Measurements from ENCODE around the gene RPAP3.

Gene RPAP3

GRCh38 chr12:47705566-47706425, at the start of gene RPAP3:
RPAP3 (minus strand) TSS chr12:47706030; CDS start chr12:47702840, 3,190 bp downstream.
- peak; percentile 89 for DNase-seq (ENCODE audit: low spot score)

DNA sequence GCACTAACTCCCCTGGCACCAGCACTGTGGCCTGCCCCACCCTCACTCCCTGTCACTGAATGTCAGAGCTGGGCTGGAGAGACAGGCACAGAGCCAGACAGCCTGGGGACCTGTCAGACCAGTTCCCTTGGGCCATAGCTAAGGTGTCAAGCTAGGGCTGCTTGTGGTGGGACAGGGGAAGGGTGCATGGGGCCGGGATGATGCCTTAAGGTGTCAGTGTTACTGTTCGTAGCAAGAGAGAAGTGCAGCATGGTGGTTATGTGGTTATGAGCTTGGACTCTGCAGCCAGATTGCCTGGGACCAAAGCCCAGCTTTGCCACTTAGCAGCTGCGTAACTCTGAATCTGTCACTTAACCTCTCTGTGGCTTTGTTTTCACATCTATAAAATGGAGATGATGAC, 49.1 kb upstream of the RPAP3 start:
- DNase-seq (ENCODE audit: low spot score), result no peak

GRCh38 chr12:47754126-47754525, 48.3 kb upstream of the RPAP3 start:
- DNase-seq (ENCODE audit: low spot score), result no peak

DNA sequence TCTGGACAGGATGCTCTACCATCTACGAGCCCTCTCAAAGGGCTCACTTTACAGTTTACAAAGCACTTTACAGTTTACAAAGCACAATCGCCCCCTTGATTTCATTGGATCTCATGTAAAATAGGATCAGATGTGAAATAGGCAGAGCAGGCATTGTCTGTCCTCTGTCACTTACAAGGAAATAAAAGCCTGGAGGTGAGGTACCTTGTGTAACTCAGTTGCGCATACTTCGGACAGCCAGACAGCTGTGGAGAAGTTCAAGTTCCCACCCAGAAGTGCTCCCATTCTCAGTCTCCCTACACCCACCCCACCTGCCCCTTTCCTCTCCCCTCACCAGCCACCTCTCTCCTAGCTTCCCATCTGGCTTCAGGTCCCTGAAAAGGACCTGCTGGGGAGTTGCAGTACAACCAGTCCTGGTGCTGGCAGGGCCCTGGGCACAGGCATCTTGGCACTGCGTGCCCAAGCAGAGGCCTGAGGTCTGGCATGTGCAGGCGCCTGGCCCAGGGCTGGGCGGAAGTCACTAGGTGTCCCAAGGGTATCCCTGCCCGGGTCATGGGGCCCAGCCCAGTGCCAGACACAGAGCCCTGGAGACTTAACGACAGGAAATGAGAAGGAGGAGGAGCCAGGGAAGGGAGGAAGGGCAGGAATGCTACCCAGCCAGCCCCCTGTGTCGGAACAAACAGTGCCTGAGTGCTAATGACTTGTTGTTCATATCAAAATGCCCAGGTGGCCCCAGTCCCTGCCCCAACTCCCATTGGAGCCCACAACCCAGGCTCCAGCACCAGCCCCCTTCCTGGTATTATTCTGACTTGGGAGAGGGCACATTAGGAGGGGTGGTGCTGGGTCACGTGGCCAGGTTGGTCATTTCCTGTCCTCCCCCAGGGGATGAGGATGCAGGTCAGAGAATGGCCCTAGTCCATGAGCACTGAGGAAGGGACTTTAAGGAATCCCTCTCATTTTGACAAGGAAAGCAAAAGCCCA, 47.5 kb upstream of the RPAP3 start:
- DNase-seq (ENCODE audit: low spot score), result peak; percentile 73

- DNase-seq (ENCODE audit: low spot score), result peak; percentile 51
Measured at GRCh38 chr12:47752552-47752951, 46.7 kb upstream of the RPAP3 start.

DNA sequence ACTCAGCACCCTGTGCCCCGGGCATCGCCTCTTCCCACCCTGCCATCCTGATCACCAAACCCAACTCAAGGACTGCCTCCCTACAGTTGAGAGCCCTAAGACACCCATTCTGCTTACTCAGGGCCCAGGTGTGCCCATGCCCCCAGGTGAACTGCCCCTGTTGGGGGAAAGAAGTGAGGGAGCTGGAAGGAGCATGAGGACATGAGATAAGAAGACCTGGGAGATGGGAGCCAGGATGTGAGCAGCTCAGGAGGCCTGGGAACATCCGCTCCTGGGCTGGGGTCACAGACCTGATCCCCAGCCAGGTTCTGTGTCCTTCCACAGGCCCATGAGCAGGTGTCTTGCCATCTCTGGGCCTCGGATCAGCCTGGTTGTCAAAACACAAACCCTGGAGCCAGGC, 46.3 kb upstream of the RPAP3 start:
- DNase-seq (ENCODE audit: low spot score), result no peak

GRCh38 chr12:47751561-47751960, 45.7 kb upstream of the RPAP3 start:
- no peak for DNase-seq (ENCODE audit: low spot score)

DNA sequence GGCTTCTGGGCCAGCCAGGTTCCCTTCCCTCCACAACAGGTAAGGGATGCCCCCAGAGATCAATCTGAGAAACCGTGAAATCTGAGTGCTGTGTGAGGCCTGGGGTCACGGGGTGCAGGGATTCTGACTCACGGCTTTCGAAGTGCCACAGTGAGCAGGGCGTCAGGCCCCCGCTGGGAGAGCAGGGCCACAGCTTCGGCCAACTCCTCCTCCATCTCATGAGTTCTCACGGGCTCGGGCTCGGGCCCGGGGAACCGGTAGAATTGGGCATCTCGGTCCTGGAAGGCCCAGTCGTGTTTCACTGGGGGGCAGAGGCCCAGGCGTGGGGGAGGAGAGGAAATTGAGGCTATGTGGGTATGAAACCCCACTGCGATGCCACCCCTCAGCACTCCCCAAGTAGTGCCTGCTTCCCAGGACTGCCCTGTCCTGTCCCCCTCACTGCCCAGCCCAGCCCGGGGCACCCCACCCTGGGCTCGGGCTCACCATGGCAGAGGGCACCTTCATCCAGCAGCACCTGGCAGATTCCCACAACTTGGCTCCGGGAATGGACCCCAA, 45.2 kb upstream of the RPAP3 start:
- no peak for DNase-seq (ENCODE audit: low spot score)

- no peak for DNase-seq (ENCODE audit: low spot score)
Measured at GRCh38 chr12:47750229-47750798, 44.5 kb upstream of the RPAP3 start.

DNA sequence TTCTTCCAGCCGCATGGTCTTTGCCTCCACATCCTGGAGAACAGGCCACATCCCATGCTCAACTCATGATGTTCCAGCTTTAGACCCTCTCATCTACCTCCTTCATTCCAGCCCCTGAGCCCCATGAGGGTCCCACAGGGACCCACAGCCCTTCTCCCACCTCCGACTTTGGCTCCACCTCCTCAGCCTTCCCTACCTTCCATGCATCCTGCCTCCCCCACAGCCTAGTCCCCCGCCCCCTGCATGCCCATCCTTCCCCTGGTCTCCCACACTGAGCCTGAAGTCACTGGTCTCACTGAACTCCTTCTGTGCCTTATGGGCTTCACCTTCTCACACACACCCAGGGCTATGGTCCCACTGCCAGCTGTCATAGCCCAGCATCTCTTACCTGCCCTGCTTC, 43.1 kb upstream of the RPAP3 start:
- DNase-seq (ENCODE audit: low spot score), result no peak

DNA sequence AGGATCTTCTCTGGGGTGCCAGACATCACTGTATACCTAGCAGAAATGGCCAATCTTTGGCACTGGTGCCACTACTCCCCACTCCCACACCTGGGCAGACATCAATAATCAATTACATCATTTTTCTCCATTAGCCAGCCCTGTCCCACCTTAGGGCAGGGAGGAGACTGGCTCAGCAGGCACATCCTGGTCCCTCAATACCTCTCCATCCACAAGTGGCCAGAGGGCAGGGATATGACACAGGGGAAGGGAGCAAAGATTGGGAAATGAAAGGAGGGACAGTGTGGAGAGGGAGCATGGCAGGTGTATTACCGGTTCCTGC, 42.6 kb upstream of the RPAP3 start:
- no peak for DNase-seq (ENCODE audit: low spot score)

DNA sequence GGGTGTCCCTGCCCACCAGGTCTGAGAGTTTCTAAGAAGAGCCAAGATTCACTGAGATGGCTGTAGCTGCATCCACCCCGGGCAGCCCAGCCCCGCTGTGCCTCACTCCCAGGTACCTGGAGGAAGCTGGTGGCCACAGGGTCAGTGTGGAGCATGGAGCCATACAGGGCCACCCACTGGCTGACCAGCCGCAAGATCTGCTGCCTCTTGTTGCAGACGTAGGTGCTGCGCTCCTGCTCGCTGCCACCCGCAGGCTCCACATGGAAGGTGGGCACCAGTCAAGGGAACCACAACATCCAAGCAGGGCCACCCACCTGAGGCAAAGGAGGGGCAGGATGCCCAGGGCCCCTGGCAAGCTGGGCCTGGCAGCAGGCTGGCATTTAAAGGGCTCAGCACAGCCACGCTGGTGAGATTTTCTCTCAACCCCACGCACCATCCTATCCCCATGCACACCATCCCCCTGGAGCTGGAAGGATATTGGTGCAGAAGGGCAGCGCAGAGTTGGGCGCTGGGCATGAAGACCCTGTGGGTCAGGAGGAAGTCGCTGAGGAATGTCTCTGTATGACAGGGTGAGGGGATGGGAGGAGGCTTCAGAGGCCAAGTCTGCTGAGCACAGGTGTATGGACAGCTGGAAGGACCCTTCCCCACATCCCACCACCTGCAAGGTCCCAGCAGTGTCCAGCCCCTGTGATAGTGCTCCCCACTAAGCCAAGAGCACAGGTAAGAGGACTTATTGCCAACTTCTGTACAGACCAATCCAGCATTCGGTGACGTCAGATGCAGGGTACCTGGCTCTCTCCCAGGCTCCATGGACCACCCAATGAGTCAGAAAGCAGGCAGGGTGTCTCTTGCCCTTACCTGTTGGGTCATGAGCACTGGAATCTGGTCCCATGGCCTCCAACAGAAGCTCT, 42.0 kb upstream of the RPAP3 start:
- no peak for DNase-seq (ENCODE audit: low spot score)

DNA sequence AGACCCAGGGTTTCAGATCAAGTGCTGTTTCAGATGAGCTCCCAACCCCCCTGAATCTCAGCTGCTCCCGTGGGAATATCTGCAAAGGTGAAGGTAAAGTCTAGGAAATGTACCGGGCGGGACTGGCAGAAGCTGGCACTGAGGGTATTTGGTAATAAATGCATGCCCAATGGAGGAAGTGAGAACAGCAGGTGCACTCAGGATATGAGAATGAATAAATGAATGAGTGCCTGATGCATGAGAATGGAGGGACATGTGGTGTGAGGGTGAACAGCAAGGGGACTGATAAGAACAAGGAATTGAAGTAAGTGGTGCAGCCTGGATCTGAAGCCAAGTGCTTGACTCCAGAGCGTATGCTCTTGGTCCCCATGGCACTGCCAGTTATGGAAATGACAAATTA, 41.3 kb upstream of the RPAP3 start:
- no peak for DNase-seq (ENCODE audit: low spot score)

DNA sequence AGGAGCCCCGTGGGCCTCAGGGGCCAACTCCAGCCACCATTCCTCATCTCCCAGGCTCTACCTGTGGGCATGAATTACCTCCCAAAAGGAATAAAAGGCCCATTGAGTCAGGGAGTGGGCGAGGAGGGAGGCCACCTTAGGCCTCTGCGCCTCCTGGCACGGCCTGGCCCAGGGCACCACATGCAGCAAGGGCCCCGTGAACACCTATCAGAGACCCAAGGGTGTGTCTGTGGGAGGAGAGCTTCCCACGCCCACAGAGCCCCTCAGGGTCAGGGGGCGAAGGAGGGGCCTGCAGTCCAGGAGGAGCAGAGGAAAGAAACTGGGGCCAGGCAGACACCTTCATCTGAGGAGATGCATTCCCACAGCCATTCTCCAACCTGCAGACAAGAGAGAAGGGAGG, 40.7 kb upstream of the RPAP3 start:
- no peak for DNase-seq (ENCODE audit: low spot score)

DNA sequence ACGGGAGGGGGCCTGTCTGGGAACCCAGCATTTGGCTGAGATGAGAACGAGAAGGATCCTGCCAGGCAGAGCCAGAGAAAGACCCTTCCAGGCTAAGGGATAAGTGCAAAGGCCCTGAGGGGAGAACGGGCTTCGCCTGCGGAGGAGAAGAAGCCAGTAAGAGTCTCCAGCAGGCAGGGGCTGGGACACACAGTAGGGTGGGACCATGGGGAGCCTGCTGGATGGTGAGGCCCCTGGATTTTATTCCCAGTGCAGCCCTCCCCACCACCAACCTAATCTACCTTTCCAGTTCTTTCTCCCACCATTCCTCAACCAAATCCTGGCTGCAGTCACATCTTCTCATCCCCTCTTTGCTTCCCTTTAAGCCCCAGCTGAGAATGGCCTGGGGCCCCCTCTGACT, 40.2 kb upstream of the RPAP3 start:
- no peak for DNase-seq (ENCODE audit: low spot score)

DNA sequence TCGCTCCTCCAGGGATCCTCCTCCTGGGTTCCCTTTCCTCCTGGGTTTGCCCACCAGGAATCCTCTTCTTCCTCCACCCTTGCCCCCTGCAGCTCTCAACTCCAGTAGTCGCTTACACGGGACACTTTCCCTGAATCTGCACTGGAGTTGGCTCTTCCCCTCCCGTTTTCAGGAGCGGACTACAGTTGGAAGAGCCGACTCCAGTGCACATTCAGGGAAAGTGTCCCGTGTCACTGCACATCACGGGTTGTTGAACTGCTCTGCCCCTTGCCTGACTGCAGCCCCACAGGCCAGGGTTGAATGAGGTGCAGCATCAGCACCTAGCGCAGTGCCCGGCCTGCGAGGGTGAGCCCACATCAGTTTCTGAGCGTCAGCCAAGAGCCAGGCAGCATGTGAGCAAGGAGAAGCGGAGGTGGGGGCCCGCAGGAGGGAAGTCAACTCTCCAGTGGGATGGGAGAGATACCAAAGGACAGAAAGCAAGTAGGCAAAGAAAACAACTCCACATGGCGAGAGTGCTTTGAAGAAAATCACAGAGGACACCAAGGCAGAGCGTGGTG, 39.7 kb upstream of the RPAP3 start:
- no peak for DNase-seq (ENCODE audit: low spot score)

DNA sequence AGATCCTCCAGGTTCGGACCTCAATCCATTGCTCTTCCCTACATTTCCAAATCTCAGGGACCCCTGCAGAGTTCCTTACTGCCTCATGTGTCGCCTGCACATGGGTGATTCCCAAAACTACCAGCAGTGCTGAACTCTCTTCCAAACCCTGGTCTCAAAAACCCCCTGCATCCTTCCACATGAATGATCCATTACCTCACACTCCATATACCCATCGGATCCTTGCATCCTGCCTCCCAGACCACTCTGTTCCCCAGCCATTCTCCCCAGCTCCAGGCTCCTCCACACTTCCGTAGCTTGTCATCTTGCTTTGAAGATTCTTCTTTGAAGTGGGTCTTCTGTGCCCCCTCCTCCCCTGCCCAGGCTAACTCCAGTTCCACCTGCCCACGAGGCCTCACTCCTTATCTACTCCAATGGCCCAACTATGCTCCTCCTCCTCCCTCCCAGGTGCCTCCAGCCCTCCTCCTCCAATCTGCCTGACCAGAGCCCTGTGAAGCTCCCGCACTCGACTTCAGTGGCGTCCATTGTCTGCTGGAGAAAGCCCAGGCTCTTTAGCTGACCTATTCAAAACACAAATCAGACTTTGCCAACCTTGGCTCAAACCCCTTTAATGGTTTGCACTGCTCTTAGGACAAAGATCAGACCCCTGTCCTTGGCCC, 39.1 kb upstream of the RPAP3 start:
- peak; percentile 80 for DNase-seq (ENCODE audit: low spot score)

DNA sequence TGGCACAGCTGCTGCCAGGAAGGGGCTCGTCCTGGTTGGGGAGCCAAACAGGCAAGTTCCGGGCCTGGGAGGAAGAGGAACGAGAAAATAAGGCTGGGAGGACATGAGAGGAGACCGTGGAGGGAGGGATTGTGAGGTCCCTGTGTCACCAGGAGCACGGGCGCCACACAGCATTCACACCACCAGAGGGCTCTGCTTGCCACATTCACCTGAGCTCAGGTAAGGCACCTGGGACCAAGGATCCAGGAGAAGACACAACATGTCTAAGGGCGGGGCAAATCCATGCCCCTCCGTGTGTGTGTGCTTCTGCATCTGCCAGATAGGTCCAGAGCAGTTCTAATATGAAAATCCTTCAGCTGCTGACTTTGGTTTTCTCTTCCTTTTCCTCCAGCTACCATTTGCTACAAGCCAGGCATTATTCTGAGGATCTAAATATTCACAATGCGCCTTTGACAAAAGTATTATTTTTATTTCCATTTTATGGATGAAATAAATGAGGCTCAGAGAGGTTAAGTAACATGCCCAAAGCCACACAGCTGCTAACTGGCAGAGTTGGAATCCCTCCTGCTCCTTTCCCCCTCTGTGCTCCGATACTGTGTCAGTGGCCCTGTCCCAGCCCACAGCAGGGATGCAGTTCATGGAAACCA, 38.3 kb upstream of the RPAP3 start:
- DNase-seq (ENCODE audit: low spot score), result peak; percentile 85

DNA sequence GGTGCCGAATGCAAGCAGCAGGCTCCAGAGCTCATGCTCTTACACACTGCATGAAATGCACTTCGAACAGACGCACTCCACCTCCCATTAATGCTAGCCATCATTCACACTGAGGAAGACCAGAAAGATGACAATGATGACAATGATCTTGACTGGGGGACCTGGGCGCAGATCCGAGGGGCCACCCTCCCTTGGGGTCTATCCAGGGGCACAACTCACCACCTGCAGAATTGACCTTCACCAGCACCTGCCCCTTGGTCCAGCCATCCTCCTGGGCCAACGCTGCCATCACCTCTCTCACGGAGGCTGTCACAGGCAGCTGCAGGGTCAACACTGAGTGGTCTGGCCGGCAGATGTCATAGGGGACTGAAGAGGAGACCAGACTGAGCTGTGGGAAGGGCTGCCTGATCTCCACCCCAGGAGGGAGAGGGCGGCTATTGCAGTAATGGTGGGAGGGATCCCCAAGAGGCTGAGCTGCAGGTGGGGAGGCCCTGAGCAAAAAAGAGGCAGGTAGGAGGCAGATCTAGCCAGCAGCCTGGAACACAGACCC, 37.6 kb upstream of the RPAP3 start:
- no peak for DNase-seq (ENCODE audit: low spot score)

Measured in SW480 (cell line).